Measurements from ENCODE around the gene OR5K2.

Gene OR5K2

DNA sequence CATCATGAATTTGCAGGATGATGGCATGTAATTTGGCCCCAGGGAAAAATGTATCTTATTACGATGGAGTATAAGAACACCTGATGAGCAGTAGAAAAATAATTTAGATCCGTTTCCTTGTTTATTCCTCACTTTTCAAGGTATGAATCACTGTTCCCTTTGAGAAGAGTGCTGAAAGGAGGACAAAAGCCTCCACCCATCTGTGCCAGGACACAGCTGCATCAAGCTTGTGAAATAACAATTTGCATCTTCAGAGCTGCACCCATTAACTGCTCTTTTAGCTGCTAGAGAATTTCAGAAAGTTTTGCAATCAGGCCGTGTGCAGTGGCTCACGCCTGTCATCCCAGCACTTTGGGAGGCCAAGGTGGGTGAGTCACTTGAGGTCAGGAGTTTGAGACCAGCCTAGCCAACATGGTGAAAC is 15.6 kb downstream of the OR5K2 start:
- TF ChIP-seq SIN3A (IDR thresholded peaks at IDR 0.05; ENCODE audit: borderline replicate concordance, insufficient read depth, low read length): no peak
- TF ChIP-seq FOXP2 (optimal IDR thresholded peaks at IDR 0.05; ENCODE audit: borderline replicate concordance, extremely low read depth, extremely low read length, insufficient read depth): no peak
- TF ChIP-seq POLR2AphosphoS5 (IDR thresholded peaks at IDR 0.05; ENCODE audit: low read depth, low read length): no peak
- no peak for TF ChIP-seq TAF1 (IDR thresholded peaks at IDR 0.05; ENCODE audit: borderline replicate concordance, insufficient read depth, low read length)
- TF ChIP-seq, protein P1, sequence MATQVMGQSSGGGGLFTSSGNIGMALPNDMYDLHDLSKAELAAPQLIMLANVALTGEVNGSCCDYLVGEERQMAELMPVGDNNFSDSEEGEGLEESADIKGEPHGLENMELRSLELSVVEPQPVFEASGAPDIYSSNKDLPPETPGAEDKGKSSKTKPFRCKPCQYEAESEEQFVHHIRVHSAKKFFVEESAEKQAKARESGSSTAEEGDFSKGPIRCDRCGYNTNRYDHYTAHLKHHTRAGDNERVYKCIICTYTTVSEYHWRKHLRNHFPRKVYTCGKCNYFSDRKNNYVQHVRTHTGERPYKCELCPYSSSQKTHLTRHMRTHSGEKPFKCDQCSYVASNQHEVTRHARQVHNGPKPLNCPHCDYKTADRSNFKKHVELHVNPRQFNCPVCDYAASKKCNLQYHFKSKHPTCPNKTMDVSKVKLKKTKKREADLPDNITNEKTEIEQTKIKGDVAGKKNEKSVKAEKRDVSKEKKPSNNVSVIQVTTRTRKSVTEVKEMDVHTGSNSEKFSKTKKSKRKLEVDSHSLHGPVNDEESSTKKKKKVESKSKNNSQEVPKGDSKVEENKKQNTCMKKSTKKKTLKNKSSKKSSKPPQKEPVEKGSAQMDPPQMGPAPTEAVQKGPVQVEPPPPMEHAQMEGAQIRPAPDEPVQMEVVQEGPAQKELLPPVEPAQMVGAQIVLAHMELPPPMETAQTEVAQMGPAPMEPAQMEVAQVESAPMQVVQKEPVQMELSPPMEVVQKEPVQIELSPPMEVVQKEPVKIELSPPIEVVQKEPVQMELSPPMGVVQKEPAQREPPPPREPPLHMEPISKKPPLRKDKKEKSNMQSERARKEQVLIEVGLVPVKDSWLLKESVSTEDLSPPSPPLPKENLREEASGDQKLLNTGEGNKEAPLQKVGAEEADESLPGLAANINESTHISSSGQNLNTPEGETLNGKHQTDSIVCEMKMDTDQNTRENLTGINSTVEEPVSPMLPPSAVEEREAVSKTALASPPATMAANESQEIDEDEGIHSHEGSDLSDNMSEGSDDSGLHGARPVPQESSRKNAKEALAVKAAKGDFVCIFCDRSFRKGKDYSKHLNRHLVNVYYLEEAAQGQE (IDR thresholded peaks at IDR 0.05; ENCODE audit: insufficient read depth in 1 of 2, low read depth in 2 of 2, low read length in 2 of 2): no peak

DNA sequence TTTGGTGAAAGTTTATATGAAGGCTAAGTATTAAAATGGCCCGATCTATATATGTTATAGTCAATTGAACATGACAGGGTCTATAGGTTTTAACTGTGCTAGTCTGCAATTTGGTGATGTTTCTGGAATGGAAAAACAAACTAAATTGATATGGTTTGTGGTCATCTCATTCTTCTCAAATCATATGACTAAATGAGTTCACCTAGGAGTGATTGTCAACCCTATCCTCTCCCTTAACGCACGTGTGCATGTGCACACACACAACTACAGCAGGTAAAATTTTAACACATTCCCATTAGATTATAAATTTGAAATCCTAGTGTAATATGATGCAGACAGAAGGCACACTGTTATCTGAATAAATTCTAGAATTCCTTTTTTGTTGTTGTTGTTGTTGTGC is 16.3 kb downstream of the OR5K2 start:
- TF ChIP-seq, protein P1 (IDR thresholded peaks at IDR 0.05; ENCODE audit: insufficient read depth in 1 of 2, low read depth in 2 of 2, low read length in 2 of 2): no peak
- TF ChIP-seq TAF1 (IDR thresholded peaks at IDR 0.05; ENCODE audit: borderline replicate concordance, insufficient read depth, low read length): no peak

DNA sequence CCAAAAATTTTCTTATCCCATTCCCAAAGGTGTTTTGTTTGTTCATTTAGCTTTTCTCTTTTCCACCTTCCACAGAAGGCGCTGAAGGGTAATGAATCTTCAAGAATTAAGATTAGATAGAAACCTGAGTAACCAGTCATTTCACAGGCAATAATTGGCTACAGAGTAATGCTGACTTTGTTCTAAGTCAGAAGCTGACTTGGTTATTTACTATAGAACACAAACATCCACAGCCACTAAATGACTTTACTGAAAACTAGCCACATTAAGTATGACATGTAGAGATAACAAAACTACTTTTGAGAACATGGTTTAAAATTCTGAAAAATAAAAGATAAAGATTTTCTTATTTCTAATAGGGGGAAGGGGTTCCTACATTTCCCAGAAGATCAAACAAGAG is 17.5 kb downstream of the OR5K2 start:
- TF ChIP-seq, protein P1 (IDR thresholded peaks at IDR 0.05; ENCODE audit: insufficient read depth in 1 of 2, low read depth in 2 of 2, low read length in 2 of 2): no peak
- TF ChIP-seq FOXP2 (optimal IDR thresholded peaks at IDR 0.05; ENCODE audit: borderline replicate concordance, extremely low read depth, extremely low read length, insufficient read depth) (no peak), SIN3A (IDR thresholded peaks at IDR 0.05; ENCODE audit: borderline replicate concordance, insufficient read depth, low read length) (no peak), POLR2AphosphoS5 (IDR thresholded peaks at IDR 0.05; ENCODE audit: low read depth, low read length) (no peak), TAF1 (IDR thresholded peaks at IDR 0.05; ENCODE audit: borderline replicate concordance, insufficient read depth, low read length) (no peak)

DNA sequence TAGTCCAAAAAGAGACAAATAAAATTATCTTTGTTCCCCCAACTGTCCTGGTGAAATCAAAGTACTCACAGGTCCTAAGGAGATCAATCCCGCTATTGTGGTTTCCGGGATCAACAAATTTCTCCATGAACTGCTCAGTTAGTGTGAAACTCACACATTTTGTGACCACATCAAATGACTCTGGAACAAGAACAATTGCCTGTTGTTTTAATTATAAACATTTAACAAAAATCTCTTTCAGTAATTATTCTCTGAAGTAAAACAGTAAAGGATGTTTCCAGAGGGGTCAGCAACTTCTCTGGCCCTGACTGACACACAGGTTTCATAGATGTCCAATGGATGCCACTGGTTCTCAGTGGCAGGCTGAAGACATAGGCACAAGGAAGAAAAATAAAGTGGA is 21.3 kb downstream of the OR5K2 start:
- TF ChIP-seq, protein P1 (IDR thresholded peaks at IDR 0.05; ENCODE audit: insufficient read depth in 1 of 2, low read depth in 2 of 2, low read length in 2 of 2): no peak
- TF ChIP-seq SIN3A (IDR thresholded peaks at IDR 0.05; ENCODE audit: borderline replicate concordance, insufficient read depth, low read length): no peak
- no peak for TF ChIP-seq POLR2AphosphoS5 (IDR thresholded peaks at IDR 0.05; ENCODE audit: low read depth, low read length)
- no peak for TF ChIP-seq TAF1 (IDR thresholded peaks at IDR 0.05; ENCODE audit: borderline replicate concordance, insufficient read depth, low read length)
- no peak for TF ChIP-seq FOXP2 (optimal IDR thresholded peaks at IDR 0.05; ENCODE audit: borderline replicate concordance, extremely low read depth, extremely low read length, insufficient read depth)

DNA sequence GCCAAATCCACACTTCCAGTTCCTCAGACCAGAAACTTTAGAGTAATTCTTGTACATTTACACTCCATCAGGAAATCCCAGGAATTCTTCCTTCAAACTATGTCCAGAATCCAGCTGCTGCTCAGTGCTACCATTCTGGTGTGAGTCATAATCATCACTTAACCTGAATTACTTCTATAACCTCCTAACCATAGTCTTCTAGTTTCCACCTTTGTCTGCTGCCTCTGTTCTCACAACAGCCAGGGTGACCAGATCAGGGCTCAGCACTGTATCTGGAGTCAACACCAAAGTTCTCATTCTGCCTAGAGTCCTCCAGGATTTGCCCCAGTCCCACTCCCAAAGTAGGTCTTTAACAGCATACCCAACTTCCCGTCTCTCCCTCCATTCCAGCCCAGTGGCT is 21.9 kb downstream of the OR5K2 start:
- TF ChIP-seq SIN3A (IDR thresholded peaks at IDR 0.05; ENCODE audit: borderline replicate concordance, insufficient read depth, low read length) (no peak), TAF1 (IDR thresholded peaks at IDR 0.05; ENCODE audit: borderline replicate concordance, insufficient read depth, low read length) (no peak), FOXP2 (optimal IDR thresholded peaks at IDR 0.05; ENCODE audit: borderline replicate concordance, extremely low read depth, extremely low read length, insufficient read depth) (no peak), POLR2AphosphoS5 (IDR thresholded peaks at IDR 0.05; ENCODE audit: low read depth, low read length) (no peak)
- TF ChIP-seq, protein P1 (IDR thresholded peaks at IDR 0.05; ENCODE audit: insufficient read depth in 1 of 2, low read depth in 2 of 2, low read length in 2 of 2): no peak

Data from PFSK-1 (cell line).